SHP77 (cell line): ENCODE data around the gene CACYBP.
A peak's percentile ranks its signal among the peaks of the same experiment; 100 is the strongest.
"Not testable (repeated sequence)": the region's sequence is repeated elsewhere in the genome, so short reads cannot be mapped to it uniquely, and the experiment has no call there.

Experiments
- DNase-seq, 2 experiments: peaks; one replicate each; lab custom pipeline; 2025; lab: John Stamatoyannopoulos, UW

Gene CACYBP

GRCh38 chr1:175009532-175009931, 9.8 kb downstream of the CACYBP start:
- DNase-seq = no peak

DNA sequence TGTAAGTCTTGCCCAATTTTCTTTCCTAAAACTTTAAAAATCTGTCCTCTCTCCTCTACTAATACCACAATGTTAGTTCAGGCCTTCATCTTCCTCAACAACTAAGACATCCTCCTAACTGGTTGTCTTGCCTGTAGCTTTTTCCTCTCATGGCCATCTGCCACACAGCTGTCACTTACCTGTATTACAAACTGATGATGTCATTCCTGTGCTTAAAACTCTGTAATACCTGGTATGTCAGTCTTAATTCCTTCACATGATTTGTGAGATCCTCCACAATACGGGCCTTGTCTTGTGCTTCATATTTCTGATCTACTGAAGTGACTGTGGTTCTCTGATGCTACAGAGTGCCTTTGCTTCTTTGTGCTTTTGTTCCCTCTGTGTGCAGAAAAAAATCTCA, 13.7 kb downstream of the CACYBP start:
- no peak for DNase-seq

- no peak for DNase-seq
Observed at GRCh38 chr1:175015243-175015642, 15.5 kb downstream of the CACYBP start.

- no peak for DNase-seq
Observed at GRCh38 chr1:175019524-175019923, 19.8 kb downstream of the CACYBP start.

GRCh38 chr1:175023043-175023921, 23.5 kb downstream of the CACYBP start, which contains the start of gene MRPS14:
Gene MRPS14, minus strand, starts transcription at chr1:175023425. Its CDS starts 17 bp downstream, at chr1:175023408.
- peak; percentile 96 for DNase-seq

- DNase-seq = not testable (repeated sequence)
Observed at GRCh38 chr1:175023922-175024242, 24.1 kb downstream of the CACYBP start.

DNA sequence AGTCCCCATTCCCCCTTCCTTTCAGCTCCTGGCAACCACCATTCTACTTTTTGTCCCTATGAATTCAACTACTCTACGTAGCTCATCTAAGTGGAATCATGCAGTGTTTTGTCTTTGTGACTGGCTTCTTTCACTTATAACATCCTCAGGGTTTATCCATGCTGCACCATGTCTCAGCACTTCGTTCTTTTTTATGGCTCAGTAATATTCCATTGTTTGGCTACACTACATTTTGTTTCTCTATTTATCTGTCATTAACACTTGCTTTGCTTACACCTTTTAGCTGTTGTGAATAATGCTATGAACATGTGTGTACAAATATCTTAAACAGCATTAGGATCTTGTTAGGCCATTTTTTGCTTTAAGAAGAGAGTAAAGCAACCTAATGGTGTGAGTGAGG, 25.0 kb downstream of the CACYBP start:
- no peak for DNase-seq

DNA sequence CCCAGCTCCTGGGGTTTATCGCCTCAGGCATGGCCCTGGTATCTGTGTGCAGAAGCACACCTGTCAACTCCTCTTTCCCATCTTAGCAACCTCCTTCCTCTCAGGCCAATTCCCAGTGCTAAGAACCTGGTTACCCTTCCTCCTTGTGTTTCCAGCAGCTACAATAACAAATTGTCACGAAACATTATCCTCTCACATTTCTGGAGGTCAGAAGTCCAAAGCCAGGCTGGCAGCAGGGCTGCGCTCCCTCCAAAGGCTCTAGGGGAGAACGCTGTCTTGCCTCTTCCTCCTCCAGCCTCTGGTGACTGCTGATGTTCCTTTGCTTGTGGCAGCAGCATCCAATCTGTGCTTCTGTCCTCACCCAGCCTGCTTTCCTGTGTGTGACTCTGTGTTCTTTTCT, 34.2 kb downstream of the CACYBP start:
- DNase-seq = no peak

GRCh38 chr1:175034775-175035174, 35.0 kb downstream of the CACYBP start:
- no peak for DNase-seq

DNA sequence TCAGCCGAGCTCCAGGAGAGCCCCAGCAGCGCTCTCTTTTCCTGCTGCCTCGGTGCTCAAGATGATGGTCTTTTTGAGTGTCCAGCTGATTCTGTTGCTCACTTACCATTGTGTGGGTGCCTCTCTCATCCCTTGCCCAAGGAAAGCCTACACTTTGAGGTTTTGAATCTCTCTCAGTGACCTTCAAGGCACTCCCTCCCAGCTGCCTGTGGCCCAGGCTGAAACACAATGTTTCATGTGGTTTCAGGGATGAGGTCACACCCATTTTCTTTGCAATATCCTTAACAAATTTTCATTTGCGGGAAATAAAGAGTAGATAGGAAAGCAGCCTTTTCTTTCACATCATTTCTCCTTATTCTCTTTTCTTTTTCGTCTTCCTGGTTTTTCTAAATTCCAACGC, 36.1 kb downstream of the CACYBP start:
- DNase-seq = no peak

DNA sequence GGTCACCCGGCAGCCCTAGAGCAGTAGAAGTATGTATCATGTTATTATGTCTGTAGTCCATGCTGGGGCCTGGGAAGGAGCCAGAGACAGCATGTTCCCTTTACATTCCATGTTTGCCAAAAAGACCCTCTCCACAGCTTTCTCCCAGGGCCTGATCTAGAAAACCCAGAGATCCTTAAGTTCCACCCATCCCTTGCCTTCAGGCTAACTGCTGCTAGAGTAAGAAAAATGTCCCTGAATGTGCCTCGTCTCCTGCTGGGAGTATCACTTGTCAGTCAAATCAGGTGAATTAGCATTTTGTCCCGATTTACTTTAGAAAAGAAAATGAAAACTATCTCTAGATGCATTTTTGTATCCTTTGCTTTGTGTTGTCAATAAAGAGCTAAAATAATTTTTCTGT, 36.7 kb downstream of the CACYBP start:
- no peak for DNase-seq

- no peak for DNase-seq
Observed at GRCh38 chr1:175037416-175037815, 37.7 kb downstream of the CACYBP start.

- DNase-seq = peak in 1 of 2 experiments; percentile 2
Observed at GRCh38 chr1:175040324-175040879, 40.7 kb downstream of the CACYBP start.

GRCh38 chr1:175042650-175043049, 42.9 kb downstream of the CACYBP start:
- DNase-seq = no peak

- DNase-seq = no peak
Observed at GRCh38 chr1:175043824-175044223, 44.1 kb downstream of the CACYBP start.

- not testable (repeated sequence) for DNase-seq
Observed at GRCh38 chr1:175044591-175044990, 44.8 kb downstream of the CACYBP start.

DNA sequence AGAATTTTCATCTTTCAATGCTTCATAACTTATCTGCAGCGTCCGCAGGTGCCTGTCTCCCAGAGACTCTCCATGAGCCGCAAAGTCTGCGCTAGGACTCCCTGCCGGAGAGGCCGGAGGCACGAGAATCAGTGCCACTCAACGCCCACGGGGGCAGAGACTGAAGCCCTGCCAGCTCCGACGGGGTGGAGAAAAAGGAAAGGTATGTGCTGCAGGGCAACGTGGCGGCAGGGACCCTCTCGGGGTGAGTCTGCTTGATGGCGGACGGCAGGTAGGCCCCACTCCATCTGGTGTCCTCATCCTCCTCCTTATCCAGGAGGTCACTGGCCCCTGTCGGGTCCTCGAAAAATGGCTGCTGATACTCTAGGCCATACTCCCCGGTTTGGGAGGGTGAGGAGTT, 45.4 kb downstream of the CACYBP start:
- DNase-seq = no peak

DNA sequence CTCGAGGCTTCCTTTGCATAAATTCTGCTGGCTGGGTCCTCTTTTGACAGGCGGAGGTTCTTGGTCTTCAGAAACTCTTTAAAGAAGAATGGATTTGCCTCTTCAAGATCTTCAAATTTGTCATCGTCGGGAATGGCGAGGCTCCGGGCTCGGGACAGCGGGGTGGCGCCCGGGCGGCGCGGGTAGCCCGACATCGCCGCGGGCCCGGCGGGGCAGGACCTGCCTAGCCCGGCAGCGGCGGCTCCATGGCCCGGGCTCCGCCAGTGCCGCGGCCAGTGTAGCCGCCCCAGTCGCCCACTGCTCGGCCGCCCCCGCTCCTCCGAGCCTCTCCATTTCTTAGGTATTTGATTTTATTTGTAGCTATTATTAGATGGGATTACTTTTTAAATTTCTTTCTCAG, 45.8 kb downstream of the CACYBP start:
- DNase-seq = no peak

DNA sequence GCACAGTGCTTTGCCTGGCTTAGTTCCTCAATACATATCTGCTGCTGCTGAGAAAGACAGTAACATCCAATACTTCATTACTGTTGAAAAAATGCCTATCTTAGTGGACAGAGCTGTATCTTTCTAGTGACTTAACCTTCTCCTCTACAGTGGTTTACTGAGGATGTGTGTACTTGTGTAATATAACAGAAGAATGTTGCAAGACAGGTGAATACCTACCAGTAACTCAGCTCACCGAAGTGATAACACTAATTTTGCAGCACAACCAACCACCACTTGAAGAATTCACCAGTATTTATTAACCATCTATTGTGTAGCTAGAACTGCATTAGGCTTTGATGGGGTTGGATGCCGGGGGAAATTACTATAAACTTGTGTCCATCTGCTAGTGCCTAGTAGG, 51.2 kb downstream of the CACYBP start:
- no peak for DNase-seq

DNA sequence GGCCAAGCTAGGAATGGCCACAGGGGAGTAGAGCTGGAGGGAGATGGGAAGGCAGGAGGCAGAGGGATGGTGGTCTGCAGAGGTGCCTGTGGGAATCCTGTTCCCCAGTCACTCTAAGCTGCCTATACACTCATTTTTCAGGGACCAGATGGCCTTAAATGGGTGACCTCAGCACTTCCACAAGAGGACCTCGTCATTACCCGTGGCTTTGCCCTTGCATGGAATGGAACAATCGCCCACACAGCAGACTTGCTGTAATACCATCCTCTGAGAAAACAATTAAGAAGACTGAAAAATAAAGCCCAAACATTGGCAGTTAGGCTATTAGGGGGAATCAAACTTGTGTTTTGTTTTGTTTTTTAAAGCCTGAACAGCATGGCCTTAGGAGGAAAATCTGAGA, 55.0 kb downstream of the CACYBP start:
- no peak for DNase-seq
